Measurements from ENCODE around the gene TINCR.
A peak's percentile ranks its signal among the peaks of the same experiment; 100 is the strongest.

Gene TINCR

DNA sequence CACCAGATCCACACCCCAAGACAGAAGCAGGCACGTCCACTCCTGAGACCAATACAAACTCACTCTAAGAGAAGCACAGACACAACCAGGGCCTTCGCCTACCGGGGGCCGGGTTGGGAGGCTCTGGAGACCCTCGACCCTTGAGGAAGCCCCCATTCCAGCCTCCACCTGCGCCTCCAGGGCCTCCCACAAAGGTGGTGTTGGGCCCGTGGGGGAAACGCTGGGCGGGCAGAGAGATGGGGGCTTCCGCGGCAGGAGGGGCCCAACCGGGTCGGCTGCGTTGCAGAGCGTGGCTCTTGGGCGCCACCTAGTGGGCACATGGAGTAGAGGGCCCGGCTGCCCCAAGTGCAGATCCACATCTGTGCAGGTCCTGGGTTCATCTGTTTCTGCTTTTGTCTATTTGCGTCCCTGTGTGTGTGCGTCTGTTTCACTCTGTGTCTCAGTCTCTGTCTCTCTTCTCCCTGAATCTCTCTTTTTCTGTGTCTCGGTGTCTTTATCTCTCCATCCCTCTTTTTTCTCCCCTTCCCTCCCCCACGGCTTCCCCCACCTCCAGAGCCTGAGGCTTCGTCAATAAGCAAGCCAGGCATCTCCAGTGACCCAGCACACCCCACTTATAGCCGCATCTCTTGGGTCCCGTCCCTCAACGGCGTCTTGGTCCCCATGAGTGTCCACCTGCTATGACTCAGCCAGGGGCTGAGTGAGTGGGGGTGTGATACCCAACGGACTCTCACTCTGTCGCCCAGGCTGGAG lies 10.5 kb upstream of the TINCR start:
- Histone ChIP-seq H3K9me2 (replicated peaks; ENCODE audit: control insufficient read depth, low read length) (no peaks in the 10 kb centered on the region), H3K79me2 (ENCODE audit: control insufficient read depth, low read length) (no peaks in the 10 kb centered on the region), H3K4me2 (ENCODE audit: low read length) (peak overlapping the region; percentile 31), H3K4me3 (ENCODE audit: low read length) (no peak overlapping the region), H3K27me3 (ENCODE audit: control insufficient read depth, low read length) (no peaks in the 10 kb centered on the region), H3K27ac (ENCODE audit: low read depth, low read length) (no peak overlapping the region), H4K20me1 (ENCODE audit: control insufficient read depth, insufficient read depth, low read depth, low read length) (no peaks in the 10 kb centered on the region), H3F3A (ENCODE audit: control insufficient read depth, insufficient read depth) (no peaks in the 10 kb centered on the region), H3K9me3 (ENCODE audit: control insufficient read depth, insufficient read depth, low read length) (no peaks in the 10 kb centered on the region), H3K36me3 (ENCODE audit: control insufficient read depth, low read length) (no peaks in the 10 kb centered on the region), H3K4me1 (ENCODE audit: control insufficient read depth, low read length) (peaks cover 3% of the 10 kb centered on the region)
- TF ChIP-seq, protein P1, sequence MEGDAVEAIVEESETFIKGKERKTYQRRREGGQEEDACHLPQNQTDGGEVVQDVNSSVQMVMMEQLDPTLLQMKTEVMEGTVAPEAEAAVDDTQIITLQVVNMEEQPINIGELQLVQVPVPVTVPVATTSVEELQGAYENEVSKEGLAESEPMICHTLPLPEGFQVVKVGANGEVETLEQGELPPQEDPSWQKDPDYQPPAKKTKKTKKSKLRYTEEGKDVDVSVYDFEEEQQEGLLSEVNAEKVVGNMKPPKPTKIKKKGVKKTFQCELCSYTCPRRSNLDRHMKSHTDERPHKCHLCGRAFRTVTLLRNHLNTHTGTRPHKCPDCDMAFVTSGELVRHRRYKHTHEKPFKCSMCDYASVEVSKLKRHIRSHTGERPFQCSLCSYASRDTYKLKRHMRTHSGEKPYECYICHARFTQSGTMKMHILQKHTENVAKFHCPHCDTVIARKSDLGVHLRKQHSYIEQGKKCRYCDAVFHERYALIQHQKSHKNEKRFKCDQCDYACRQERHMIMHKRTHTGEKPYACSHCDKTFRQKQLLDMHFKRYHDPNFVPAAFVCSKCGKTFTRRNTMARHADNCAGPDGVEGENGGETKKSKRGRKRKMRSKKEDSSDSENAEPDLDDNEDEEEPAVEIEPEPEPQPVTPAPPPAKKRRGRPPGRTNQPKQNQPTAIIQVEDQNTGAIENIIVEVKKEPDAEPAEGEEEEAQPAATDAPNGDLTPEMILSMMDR (IDR thresholded peaks at IDR 0.05; ENCODE audit: low read depth, low read length, poor library complexity, severe bottlenecking): peak; percentile 96
- TF ChIP-seq EZH2phosphoT487 (IDR thresholded peaks at IDR 0.05; ENCODE audit: borderline replicate concordance, low read length): no peak

DNA sequence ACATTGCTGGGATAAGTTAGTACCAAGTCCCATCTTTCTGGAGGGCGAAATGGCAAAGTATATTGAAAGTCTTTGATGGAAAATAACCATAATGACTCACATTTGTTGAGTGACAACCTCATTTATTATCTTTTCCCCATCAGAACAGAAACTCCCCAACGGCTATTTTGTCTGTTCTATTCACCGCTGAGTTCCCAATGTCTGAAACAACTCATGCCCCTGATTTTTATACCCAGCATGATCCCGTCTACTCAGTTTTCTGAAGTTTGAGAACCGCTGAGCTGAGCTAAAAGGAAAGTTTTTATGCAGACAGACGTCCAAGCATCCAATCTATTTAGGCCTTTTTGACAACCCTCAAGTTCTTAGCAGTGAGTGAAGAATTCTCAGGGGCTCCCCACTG lies 7.8 kb upstream of the TINCR start:
- Histone ChIP-seq H3K9me2 (replicated peaks; ENCODE audit: control insufficient read depth, low read length) (no peaks in the 10 kb centered on the region), H3F3A (ENCODE audit: control insufficient read depth, insufficient read depth) (no peaks in the 10 kb centered on the region), H3K4me1 (ENCODE audit: control insufficient read depth, low read length) (peaks cover 3% of the 10 kb centered on the region), H4K20me1 (ENCODE audit: control insufficient read depth, insufficient read depth, low read depth, low read length) (no peaks in the 10 kb centered on the region), H3K9me3 (ENCODE audit: control insufficient read depth, insufficient read depth, low read length) (no peaks in the 10 kb centered on the region), H3K36me3 (ENCODE audit: control insufficient read depth, low read length) (no peaks in the 10 kb centered on the region), H3K79me2 (ENCODE audit: control insufficient read depth, low read length) (no peaks in the 10 kb centered on the region), H3K27me3 (ENCODE audit: control insufficient read depth, low read length) (no peaks in the 10 kb centered on the region), H3K4me3 (ENCODE audit: low read length) (no peak overlapping the region), H3K4me2 (ENCODE audit: low read length) (no peak overlapping the region), H3K27ac (ENCODE audit: low read depth, low read length) (no peak overlapping the region)
- TF ChIP-seq, protein P1 (IDR thresholded peaks at IDR 0.05; ENCODE audit: low read depth, low read length, poor library complexity, severe bottlenecking): no peak
- TF ChIP-seq EZH2phosphoT487 (IDR thresholded peaks at IDR 0.05; ENCODE audit: borderline replicate concordance, low read length): no peak

DNA sequence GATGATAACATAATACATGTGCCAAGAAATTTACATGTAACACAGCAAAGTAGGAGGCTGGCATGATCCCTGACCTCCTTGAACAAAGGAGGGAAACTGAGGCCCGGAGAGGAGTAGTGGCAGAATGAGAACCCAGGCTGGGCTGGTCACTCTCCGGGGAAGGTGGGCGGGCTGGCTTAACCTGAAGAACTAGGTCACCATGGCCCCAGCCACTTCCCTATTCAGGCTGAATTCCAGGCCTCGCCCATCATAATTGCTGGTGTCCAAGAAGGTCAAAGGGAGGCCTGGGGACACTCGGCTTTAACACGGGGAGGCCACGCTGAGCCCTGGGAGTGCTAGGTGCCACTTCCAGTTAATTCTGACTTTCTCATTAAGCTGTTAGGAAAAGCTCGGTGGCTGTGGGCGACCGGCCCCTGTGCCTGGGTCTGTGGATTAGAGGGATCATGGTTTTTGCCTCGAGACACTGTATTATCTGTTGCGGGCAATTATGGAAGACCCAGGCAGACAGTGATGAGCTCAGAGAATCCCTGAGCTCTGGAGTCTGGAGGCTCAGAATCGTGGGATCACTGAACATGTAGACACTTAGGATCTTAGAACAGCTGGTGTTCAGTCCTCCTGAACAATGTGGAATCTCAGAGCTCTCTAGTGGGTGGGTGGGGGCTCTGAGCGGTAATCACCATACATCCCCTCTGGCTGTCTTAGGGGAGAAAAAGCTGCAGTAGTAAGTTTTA lies 5.0 kb upstream of the TINCR start:
- Histone ChIP-seq H3K36me3 (ENCODE audit: control insufficient read depth, low read length) (no peaks in the 10 kb centered on the region), H3K27me3 (ENCODE audit: control insufficient read depth, low read length) (no peaks in the 10 kb centered on the region), H3F3A (ENCODE audit: control insufficient read depth, insufficient read depth) (no peaks in the 10 kb centered on the region), H3K4me3 (ENCODE audit: low read length) (no peak overlapping the region), H3K4me1 (ENCODE audit: control insufficient read depth, low read length) (no peaks in the 10 kb centered on the region), H3K79me2 (ENCODE audit: control insufficient read depth, low read length) (no peaks in the 10 kb centered on the region), H3K27ac (ENCODE audit: low read depth, low read length) (no peak overlapping the region), H3K9me2 (replicated peaks; ENCODE audit: control insufficient read depth, low read length) (no peaks in the 10 kb centered on the region), H4K20me1 (ENCODE audit: control insufficient read depth, insufficient read depth, low read depth, low read length) (no peaks in the 10 kb centered on the region), H3K4me2 (ENCODE audit: low read length) (no peak overlapping the region), H3K9me3 (ENCODE audit: control insufficient read depth, insufficient read depth, low read length) (no peaks in the 10 kb centered on the region)
- TF ChIP-seq EZH2phosphoT487 (IDR thresholded peaks at IDR 0.05; ENCODE audit: borderline replicate concordance, low read length): no peak
- TF ChIP-seq, protein P1 (IDR thresholded peaks at IDR 0.05; ENCODE audit: low read depth, low read length, poor library complexity, severe bottlenecking): no peak

Measured in DOHH2 (cell line).